Fibroblast of lung (primary cell): ENCODE results near the gene C5orf46.

ENCODE experiments used
- CTCF ChIP-seq, 2 donors: IDR thresholded peaks in 1 of 2; conservative IDR thresholded peaks in 1 of 2; 1 replicate in 1 of 2; 2 replicates in 1 of 2; pipeline ENCODE4 v1.5.1; 2011 to 2012; ENCODE audit warnings: low read length in 2 of 2, control low read depth in 1 of 2, inconsistent platforms in 1 of 2, low read depth in 1 of 2, mild to moderate bottlenecking in 1 of 2
- EZH2 ChIP-seq: IDR thresholded peaks from 2 replicates; pipeline ENCODE4 v1.5.1; 2012; ENCODE audit warnings: low read length, control low read depth, mild to moderate bottlenecking; ENCODE audit errors: missing control alignments

- no peak for TF ChIP-seq CTCF (conservative IDR thresholded peaks at IDR 0.05 in 1 of 2, IDR thresholded peaks at IDR 0.05 in 1 of 2; ENCODE audit: low read depth in 1 of 2, low read length in 2 of 2)
- no peak for TF ChIP-seq EZH2
These were observed 57.1 kb downstream of the C5orf46 start for GRCh38 chr5:147849226-147849625.
